A549 (cell line): ENCODE results near the gene DHX34.

Experiments used
- CHD4 ChIP-seq: fragments of 200-600 bp; sonication (generic); IDR thresholded peaks from 2 replicates; pipeline ENCODE4 v1.6.1; 2016; ENCODE audit warnings: antibody characterized with exemption, mild to moderate bottlenecking, borderline replicate concordance
- HDAC2 ChIP-seq: fragments of 200-600 bp; sonication (generic); IDR thresholded peaks from 2 replicates; pipeline ENCODE4 v1.6.1; 2016
- MAFK ChIP-seq: fragments of 450-650 bp; IDR thresholded peaks from 2 replicates; pipeline ENCODE4 v1.6.1; 2014; ENCODE audit not compliant: partially characterized antibody
- POLR2A ChIP-seq: IDR thresholded peaks from 2 replicates; pipeline ENCODE4 v1.6.1; 2012; ENCODE audit warnings: mild to moderate bottlenecking, low read length
- RFX5 ChIP-seq: fragments of 450-650 bp; IDR thresholded peaks from 2 replicates; pipeline ENCODE4 v1.7.1; 2014; ENCODE audit warnings: antibody characterized with exemption, mild to moderate bottlenecking, moderate library complexity
- TF ChIP-seq, protein P1 (sequence below): IDR thresholded peaks from 2 replicates; pipeline ENCODE4 v1.6.1; 2012
- TF ChIP-seq, protein P2 (sequence below): fragments of >200 bp; sonication (Bioruptor Twin); formaldehyde crosslinking; IDR thresholded peaks from 3 replicates; pipeline ENCODE4 v1.5.1; 2016
- TF ChIP-seq, protein P3 (sequence below): IDR thresholded peaks from 2 replicates; pipeline ENCODE4 v1.6.1; 2012; ENCODE audit warnings: low read depth, borderline replicate concordance

DNA sequence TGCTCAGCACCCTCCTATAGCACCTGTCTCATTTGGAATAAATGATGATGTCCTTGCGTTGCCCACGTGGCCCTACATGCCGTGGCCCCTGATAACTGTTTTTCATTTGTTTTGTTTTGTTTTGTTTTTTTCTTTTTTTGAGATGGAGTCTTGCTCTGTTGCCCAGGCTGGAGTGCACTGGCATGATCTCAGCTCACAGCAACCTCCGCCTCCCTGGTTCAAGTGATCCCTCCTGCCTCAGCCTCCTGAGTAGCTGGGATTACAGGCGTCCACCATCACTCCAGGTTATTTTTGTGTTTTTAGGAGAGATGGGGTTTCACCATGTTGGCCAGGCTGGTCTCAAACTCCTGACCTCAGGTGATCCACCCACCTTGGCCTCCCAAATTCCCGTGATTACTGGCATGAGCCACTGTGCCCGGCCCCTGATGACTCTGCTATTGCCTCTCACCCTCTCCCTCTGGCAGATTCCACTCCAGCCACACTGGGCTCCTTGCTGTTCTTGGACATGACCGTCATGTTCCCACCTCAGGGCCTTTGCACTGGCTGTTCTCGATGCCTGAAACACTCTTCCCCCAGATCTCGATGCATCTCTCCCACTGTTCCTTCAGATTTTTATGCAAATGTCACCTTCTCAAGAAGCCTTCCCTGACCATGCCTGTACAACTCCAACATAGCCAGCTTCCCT is 9.8 kb upstream of the DHX34 start:
- TF ChIP-seq, protein P1, sequence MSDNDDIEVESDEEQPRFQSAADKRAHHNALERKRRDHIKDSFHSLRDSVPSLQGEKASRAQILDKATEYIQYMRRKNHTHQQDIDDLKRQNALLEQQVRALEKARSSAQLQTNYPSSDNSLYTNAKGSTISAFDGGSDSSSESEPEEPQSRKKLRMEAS, result no peak
- TF ChIP-seq, protein P2, sequence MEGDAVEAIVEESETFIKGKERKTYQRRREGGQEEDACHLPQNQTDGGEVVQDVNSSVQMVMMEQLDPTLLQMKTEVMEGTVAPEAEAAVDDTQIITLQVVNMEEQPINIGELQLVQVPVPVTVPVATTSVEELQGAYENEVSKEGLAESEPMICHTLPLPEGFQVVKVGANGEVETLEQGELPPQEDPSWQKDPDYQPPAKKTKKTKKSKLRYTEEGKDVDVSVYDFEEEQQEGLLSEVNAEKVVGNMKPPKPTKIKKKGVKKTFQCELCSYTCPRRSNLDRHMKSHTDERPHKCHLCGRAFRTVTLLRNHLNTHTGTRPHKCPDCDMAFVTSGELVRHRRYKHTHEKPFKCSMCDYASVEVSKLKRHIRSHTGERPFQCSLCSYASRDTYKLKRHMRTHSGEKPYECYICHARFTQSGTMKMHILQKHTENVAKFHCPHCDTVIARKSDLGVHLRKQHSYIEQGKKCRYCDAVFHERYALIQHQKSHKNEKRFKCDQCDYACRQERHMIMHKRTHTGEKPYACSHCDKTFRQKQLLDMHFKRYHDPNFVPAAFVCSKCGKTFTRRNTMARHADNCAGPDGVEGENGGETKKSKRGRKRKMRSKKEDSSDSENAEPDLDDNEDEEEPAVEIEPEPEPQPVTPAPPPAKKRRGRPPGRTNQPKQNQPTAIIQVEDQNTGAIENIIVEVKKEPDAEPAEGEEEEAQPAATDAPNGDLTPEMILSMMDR, result no peak
- TF ChIP-seq HDAC2, result no peak
- no peak for TF ChIP-seq POLR2A
- TF ChIP-seq, protein P3, sequence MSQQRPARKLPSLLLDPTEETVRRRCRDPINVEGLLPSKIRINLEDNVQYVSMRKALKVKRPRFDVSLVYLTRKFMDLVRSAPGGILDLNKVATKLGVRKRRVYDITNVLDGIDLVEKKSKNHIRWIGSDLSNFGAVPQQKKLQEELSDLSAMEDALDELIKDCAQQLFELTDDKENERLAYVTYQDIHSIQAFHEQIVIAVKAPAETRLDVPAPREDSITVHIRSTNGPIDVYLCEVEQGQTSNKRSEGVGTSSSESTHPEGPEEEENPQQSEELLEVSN, result no peak
- no peak for TF ChIP-seq MAFK
- no peak for TF ChIP-seq RFX5
- TF ChIP-seq CHD4, result no peak
